NT2/D1 (cell line): ENCODE results near the gene CHPT1.
"Not testable (repeated sequence)": the region's sequence is repeated elsewhere in the genome, so short reads cannot be mapped to it uniquely, and the experiment has no call there.

Source experiments
- DNase-seq: peaks from one replicate; pipeline ENCODE4 v3.0.0-alpha.2; 2011; ENCODE audit warnings: low read depth, low spot score
- H3K27me3 ChIP-seq: 2 replicates; pipeline ENCODE4 v1.6.0; 2011; ENCODE audit warnings: mild to moderate bottlenecking; ENCODE audit not compliant: insufficient read length, insufficient read depth
- H3K36me3 ChIP-seq: 2 replicates; pipeline ENCODE4 v1.6.1; 2011; ENCODE audit warnings: mild to moderate bottlenecking, low read length, mixed read lengths; ENCODE audit not compliant: insufficient read depth, insufficient read length
- H3K4me1 ChIP-seq: 2 replicates; pipeline ENCODE4 v1.5.1; 2011; ENCODE audit not compliant: insufficient read depth, insufficient read length
- H3K4me3 ChIP-seq: 2 replicates; pipeline ENCODE4 v1.5.1; 2011; ENCODE audit warnings: low read depth; ENCODE audit not compliant: insufficient read length
- H3K9ac ChIP-seq: 2 replicates; pipeline ENCODE4 v1.6.0; 2011; ENCODE audit warnings: low read depth; ENCODE audit not compliant: insufficient read length
- H3K9me3 ChIP-seq: 2 replicates; pipeline ENCODE4 v1.5.1; 2011; ENCODE audit warnings: mild to moderate bottlenecking, low read length; ENCODE audit not compliant: insufficient read depth
- SUZ12 ChIP-seq: IDR thresholded peaks from 2 replicates; pipeline ENCODE4 v1.6.1; 2011; ENCODE audit not compliant: insufficient read length, insufficient read depth; ENCODE audit errors: extremely low read depth
- YY1 ChIP-seq: IDR thresholded peaks from 2 replicates; pipeline ENCODE4 v1.6.1; 2011; ENCODE audit not compliant: insufficient read length, insufficient read depth
- ZNF274 ChIP-seq: IDR thresholded peaks from 2 replicates; pipeline ENCODE4 v1.6.1; 2011; ENCODE audit warnings: mild to moderate bottlenecking, low read depth, low read length

The CHPT1 gene

GRCh38 chr12:101722392-101722791, 25.0 kb downstream of the CHPT1 start:
- TF ChIP-seq ZNF274 (no peak), YY1 (no peak), SUZ12 (no peak)
- no peak overlapping the region for H3K4me3 ChIP-seq
- H3K36me3 ChIP-seq = peaks cover 25% of the 10 kb centered on the region
- H3K27me3 ChIP-seq = no peaks in the 10 kb centered on the region
- no peak for DNase-seq
- H3K9me3 ChIP-seq = no peaks in the 10 kb centered on the region
- H3K9ac ChIP-seq = no peak overlapping the region
- H3K4me1 ChIP-seq = no peaks in the 10 kb centered on the region

- TF ChIP-seq ZNF274 = no peak
- TF ChIP-seq SUZ12 = no peak
- TF ChIP-seq YY1 = no peak
- Histone ChIP-seq H3K27me3 (no peaks in the 10 kb centered on the region), H3K9ac (no peak overlapping the region), H3K4me3 (no peak overlapping the region), H3K4me1 (no peaks in the 10 kb centered on the region), H3K9me3 (no peaks in the 10 kb centered on the region), H3K36me3 (peaks cover 30% of the 10 kb centered on the region)
- no peak for DNase-seq
Measured at GRCh38 chr12:101727098-101727497, 29.7 kb downstream of the CHPT1 start.

GRCh38 chr12:101729842-101730241, 32.4 kb downstream of the CHPT1 start:
- TF ChIP-seq ZNF274 (no peak), SUZ12 (no peak), YY1 (no peak)
- H3K4me1 ChIP-seq = no peaks in the 10 kb centered on the region
- no peak for DNase-seq
- no peak overlapping the region for H3K4me3 ChIP-seq
- H3K36me3 ChIP-seq = peaks cover 15% of the 10 kb centered on the region
- H3K9ac ChIP-seq = no peak overlapping the region
- H3K27me3 ChIP-seq = no peaks in the 10 kb centered on the region
- H3K9me3 ChIP-seq = no peaks in the 10 kb centered on the region

GRCh38 chr12:101732318-101732717, 34.9 kb downstream of the CHPT1 start:
- DNase-seq = no peak
- Histone ChIP-seq H3K4me1 (no peaks in the 10 kb centered on the region), H3K9ac (no peak overlapping the region), H3K27me3 (no peaks in the 10 kb centered on the region), H3K36me3 (peaks cover 5% of the 10 kb centered on the region), H3K4me3 (no peak overlapping the region), H3K9me3 (no peaks in the 10 kb centered on the region)
- TF ChIP-seq ZNF274 = no peak
- TF ChIP-seq SUZ12 = no peak
- no peak for TF ChIP-seq YY1

- H3K9me3 ChIP-seq = no peaks in the 10 kb centered on the region
- no peak for TF ChIP-seq SUZ12
- no peak for TF ChIP-seq ZNF274
- TF ChIP-seq YY1 = no peak
- no peaks in the 10 kb centered on the region for H3K4me1 ChIP-seq
- no peak for DNase-seq
- peaks cover 5% of the 10 kb centered on the region for H3K36me3 ChIP-seq
- no peaks in the 10 kb centered on the region for H3K27me3 ChIP-seq
- H3K9ac ChIP-seq = no peak overlapping the region
- H3K4me3 ChIP-seq = no peak overlapping the region
Measured at GRCh38 chr12:101733166-101733565, 35.7 kb downstream of the CHPT1 start.

- not testable (repeated sequence) for H3K36me3 ChIP-seq
Measured at GRCh38 chr12:101734482-101734881, 37.0 kb downstream of the CHPT1 start.

GRCh38 chr12:101737476-101737875, 40.0 kb downstream of the CHPT1 start:
- DNase-seq = no peak
- H3K27me3 ChIP-seq = no peaks in the 10 kb centered on the region
- no peaks in the 10 kb centered on the region for H3K4me1 ChIP-seq
- no peak overlapping the region for H3K4me3 ChIP-seq
- H3K9me3 ChIP-seq = no peaks in the 10 kb centered on the region
- peaks cover 5% of the 10 kb centered on the region for H3K36me3 ChIP-seq
- TF ChIP-seq SUZ12 (no peak), ZNF274 (no peak), YY1 (no peak)
- H3K9ac ChIP-seq = no peak overlapping the region

More at GRCh38 chr12:101734482-101734881, 37.0 kb downstream of the CHPT1 start:
- not testable (repeated sequence) for H3K4me1 ChIP-seq, H3K4me3 ChIP-seq, H3K9ac ChIP-seq, DNase-seq, H3K9me3 ChIP-seq, H3K27me3 ChIP-seq

GRCh38 chr12:101738920-101739665, 41.7 kb downstream of the CHPT1 start, which contains the start of gene SYCP3:
SYCP3 (minus strand) TSS chr12:101739462; CDS start chr12:101737935, 1,527 bp downstream.
- Histone ChIP-seq H3K27me3 (no peaks in the 10 kb centered on the region), H3K9me3 (no peaks in the 10 kb centered on the region), H3K9ac (no peak within 1 kb of the TSS), H3K36me3 (peaks cover 12% of the 10 kb centered on the region), H3K4me3 (no peak within 1 kb of the TSS), H3K4me1 (no peaks in the 10 kb centered on the region)
- no peak for DNase-seq
- TF ChIP-seq ZNF274 = no peak
- no peak for TF ChIP-seq SUZ12
- TF ChIP-seq YY1 = no peak
